Measurements from ENCODE around the gene IQSEC1. TPM values are rescaled to one million over a fixed set of nuclear protein-coding genes. Genes with fewer than 3 reads are reported as not detected.

Gene IQSEC1
- total and polyA plus RNA-seq, 9 of the 15 experiments (the other 6 are each of a cell fraction or from before 2014, with no cell fraction given), result 0.56 to 39.0 (median 6.8) TPM

DNA sequence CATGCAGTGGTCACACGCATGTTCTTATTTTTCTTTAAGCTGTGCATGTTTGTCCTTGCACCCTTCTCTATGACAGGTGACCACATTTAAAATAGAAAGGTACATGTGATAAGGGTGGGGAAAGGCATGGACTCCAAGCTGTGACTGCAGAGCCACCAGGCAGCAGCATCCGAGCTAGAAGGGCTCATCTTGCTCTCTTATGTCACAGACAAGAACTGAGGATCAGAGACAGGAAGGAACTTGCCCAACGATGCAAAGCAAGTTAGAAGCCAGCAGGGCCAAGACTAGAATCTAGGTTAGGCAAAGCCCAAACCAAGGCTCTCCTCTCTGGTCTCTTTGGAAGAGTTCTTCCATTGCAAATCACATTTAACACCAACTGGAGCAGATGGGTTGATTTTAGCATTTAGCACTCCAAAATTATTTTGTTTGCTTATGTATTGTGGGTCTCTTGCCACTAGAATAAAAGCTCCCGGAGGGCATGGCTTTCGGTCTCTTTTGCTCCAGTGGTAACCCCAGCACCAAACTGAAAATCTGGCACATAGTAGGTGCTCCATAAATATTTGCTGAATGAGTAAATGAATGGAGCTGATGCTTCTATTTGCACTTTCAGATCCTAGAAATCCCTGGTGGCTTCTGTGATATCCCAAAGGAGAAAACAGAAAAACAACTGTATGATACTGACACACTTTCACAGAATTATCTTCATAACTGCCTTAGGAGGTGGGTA lies 84.3 kb downstream of the IQSEC1 start:
- Histone ChIP-seq H3K9ac (ENCODE audit: insufficient read depth in 1 of 2, low read depth in 2 of 2, low read length in 2 of 2) (no peak overlapping the region), H3K27ac (ENCODE audit: extremely low read depth, low read depth, low read length) (no peak overlapping the region), H3K4me3 (no peak overlapping the region), H3K4me1 (replicated peaks in 1 of 2; ENCODE audit: control insufficient read depth in 2 of 2, insufficient read depth in 2 of 2, low read length in 2 of 2) (peaks cover 18 to 54% of the 10 kb centered on the region in 2 experiments), H3K9me1 (ENCODE audit: control insufficient read depth, insufficient read depth, low read length) (peaks cover 4% of the 10 kb centered on the region), H2AFZ (ENCODE audit: low read depth, low read length) (no peak overlapping the region), H3K4me2 (ENCODE audit: insufficient read depth, low read length) (no peak overlapping the region), H3K27me3 (ENCODE audit: control insufficient read depth in 2 of 2, insufficient read depth in 2 of 2, low read length in 2 of 2) (no peaks in the 10 kb centered on the region), H3K36me3 (ENCODE audit: control insufficient read depth, insufficient read depth, low read length) (no peaks in the 10 kb centered on the region), H4K20me1 (replicated peaks; ENCODE audit: control insufficient read depth, insufficient read depth, low read length) (no peaks in the 10 kb centered on the region), H3K79me2 (ENCODE audit: control insufficient read depth, insufficient read depth, low read length) (peaks cover 19% of the 10 kb centered on the region), H3K9me3 (replicated peaks; ENCODE audit: control insufficient read depth, insufficient read depth, low read depth, low read length) (no peaks in the 10 kb centered on the region)
- DNase-seq (ENCODE audit: extremely low read depth in 1 of 4, low spot score in 3 of 4) (no peak), ATAC-seq (no peak), FAIRE-seq (no peak)
- intact Hi-C loops (cut with micrococcal nuclease) (no loop called here), in situ Hi-C loops (cut with MboI) (no loop called here)
- BruUV-seq (replicated peaks), result no TSS peak
- POLR2A ChIA-PET, result interaction anchor here (0.7 to 2.7 kb wide), 7 partner anchors 9 to 156 kb away, joined by 3 to 9 read pairs (median 5); no protein-coding TSS in a partner anchor
- CTCF ChIA-PET (ENCODE audit: low intra/inter-chr PET ratio), result no interaction called here
- no peak for TF ChIP-seq POLR2AphosphoS2 (IDR thresholded peaks at IDR 0.05; ENCODE audit: low read length)
- no peak for TF ChIP-seq NCOA6 (IDR thresholded peaks at IDR 0.05)
- TF ChIP-seq MYC (IDR thresholded peaks at IDR 0.05; ENCODE audit: low read depth, low read length), result no peak
- no peak for TF ChIP-seq MYC (CRISPR knock-in tag; IDR thresholded peaks at IDR 0.05; ENCODE audit: borderline replicate concordance, low read depth)
- peak; percentile 37 for TF ChIP-seq ZFP36 (IDR thresholded peaks at IDR 0.05; ENCODE audit: low read depth, low read length, partially characterized antibody)
- peak; percentile 84 for TF ChIP-seq ZKSCAN1 (IDR thresholded peaks at IDR 0.05; ENCODE audit: low read depth, low read length)
- TF ChIP-seq HBP1 (CRISPR knock-in tag; IDR thresholded peaks at IDR 0.05), result no peak
- TF ChIP-seq PPARD (CRISPR knock-in tag; IDR thresholded peaks at IDR 0.05), result no peak
- TF ChIP-seq PTBP1 (IDR thresholded peaks at IDR 0.05; ENCODE audit: low read depth, low read length), result no peak
- TF ChIP-seq ZNF24 (IDR thresholded peaks at IDR 0.05), result no peak
- no peak for TF ChIP-seq RBM34 (IDR thresholded peaks at IDR 0.05; ENCODE audit: borderline replicate concordance, insufficient read depth, low read length)
- no peak for TF ChIP-seq MTF1 (CRISPR knock-in tag; IDR thresholded peaks at IDR 0.05; ENCODE audit: borderline replicate concordance)
- TF ChIP-seq POLR3A (IDR thresholded peaks at IDR 0.05; ENCODE audit: borderline replicate concordance, extremely low read depth, insufficient read depth, insufficient read length), result no peak
- TF ChIP-seq SETDB1 (IDR thresholded peaks at IDR 0.05; ENCODE audit: low read length), result no peak
- no peak for TF ChIP-seq ZNF133 (CRISPR knock-in tag; IDR thresholded peaks at IDR 0.05)
- TF ChIP-seq NFIX (CRISPR knock-in tag; IDR thresholded peaks at IDR 0.05; ENCODE audit: low read depth), result no peak
- TF ChIP-seq, protein P1, sequence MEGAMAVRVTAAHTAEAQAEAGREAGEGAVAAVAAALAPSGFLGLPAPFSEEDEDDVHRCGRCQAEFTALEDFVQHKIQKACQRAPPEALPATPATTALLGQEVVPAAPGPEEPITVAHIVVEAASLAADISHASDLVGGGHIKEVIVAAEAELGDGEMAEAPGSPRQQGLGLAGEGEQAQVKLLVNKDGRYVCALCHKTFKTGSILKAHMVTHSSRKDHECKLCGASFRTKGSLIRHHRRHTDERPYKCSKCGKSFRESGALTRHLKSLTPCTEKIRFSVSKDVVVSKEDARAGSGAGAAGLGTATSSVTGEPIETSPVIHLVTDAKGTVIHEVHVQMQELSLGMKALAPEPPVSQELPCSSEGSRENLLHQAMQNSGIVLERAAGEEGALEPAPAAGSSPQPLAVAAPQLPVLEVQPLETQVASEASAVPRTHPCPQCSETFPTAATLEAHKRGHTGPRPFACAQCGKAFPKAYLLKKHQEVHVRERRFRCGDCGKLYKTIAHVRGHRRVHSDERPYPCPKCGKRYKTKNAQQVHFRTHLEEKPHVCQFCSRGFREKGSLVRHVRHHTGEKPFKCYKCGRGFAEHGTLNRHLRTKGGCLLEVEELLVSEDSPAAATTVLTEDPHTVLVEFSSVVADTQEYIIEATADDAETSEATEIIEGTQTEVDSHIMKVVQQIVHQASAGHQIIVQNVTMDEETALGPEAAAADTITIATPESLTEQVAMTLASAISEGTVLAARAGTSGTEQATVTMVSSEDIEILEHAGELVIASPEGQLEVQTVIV (CRISPR knock-in tag; IDR thresholded peaks at IDR 0.05; ENCODE audit: borderline replicate concordance), result no peak
- no peak for TF ChIP-seq ZNF12 (CRISPR knock-in tag; IDR thresholded peaks at IDR 0.05)
- no peak for TF ChIP-seq HNRNPLL (IDR thresholded peaks at IDR 0.05; ENCODE audit: low read depth, low read length, poor library complexity, severe bottlenecking)
- WGBS (ENCODE audit: insufficient coverage, low coverage, missing lambda C conversion rate), result 65% methylated on average over 5 of the region's 5 CpGs
